Neural cell (in vitro differentiated cells): Measurements from ENCODE around the gene ZNRF2. TPM values are rescaled to one million over a fixed set of nuclear protein-coding genes. Genes with fewer than 3 reads are reported as not detected.

Experiments used
- H2AFZ ChIP-seq: fragments of 200-600, 300-800 bp; sonication (generic), shearing (Covaris generic); 2 replicates; pipeline ENCODE4 v1.6.0; 2014; ENCODE audit warnings: low read depth, mild to moderate bottlenecking, antibody characterized with exemption, low read length, moderate library complexity
- H3F3A ChIP-seq: fragments of 200-600 bp; shearing (Covaris generic); 2 replicates; pipeline ENCODE4 v1.6.1; 2016; ENCODE audit warnings: mild to moderate bottlenecking, moderate library complexity, mixed read lengths, antibody characterized with exemption, low read length; ENCODE audit not compliant: insufficient read depth, poor library complexity, severe bottlenecking
- H3K27ac ChIP-seq: fragments of 200-600, 300-800 bp; sonication (generic), shearing (Covaris generic); 2 replicates; pipeline ENCODE4 v1.5.1; 2014; ENCODE audit warnings: mild to moderate bottlenecking, low read length, moderate library complexity
- H3K27me3 ChIP-seq: fragments of 300-800, 200-600 bp; sonication (generic), shearing (Covaris generic); 2 replicates; pipeline ENCODE4 v1.6.0; 2014; ENCODE audit warnings: mild to moderate bottlenecking, low read depth, low read length, moderate library complexity; ENCODE audit not compliant: insufficient read depth
- H3K36me3 ChIP-seq: fragments of 300-800, 200-600 bp; sonication (generic), shearing (Covaris generic); 2 replicates; pipeline ENCODE4 v1.5.1; 2014; ENCODE audit warnings: mild to moderate bottlenecking, antibody characterized with exemption, low read length, moderate library complexity; ENCODE audit not compliant: insufficient read depth
- H3K4me2 ChIP-seq: fragments of 300-800, 200-600 bp; sonication (generic), shearing (Covaris generic); 2 replicates; pipeline ENCODE4 v1.6.0; 2014; ENCODE audit warnings: mild to moderate bottlenecking, low read length
- H3K4me3 ChIP-seq: fragments of 300-800, 200-600 bp; sonication (generic), shearing (Covaris generic); 2 replicates; pipeline ENCODE4 v1.5.1; 2014; ENCODE audit warnings: mild to moderate bottlenecking, low read length, moderate library complexity
- H3K79me2 ChIP-seq: fragments of 200-600 bp; shearing (Covaris generic); replicated peaks from 2 replicates; pipeline ENCODE4 v1.6.0; 2014; ENCODE audit warnings: mild to moderate bottlenecking, low read length, moderate library complexity; ENCODE audit not compliant: insufficient read depth
- H3K9ac ChIP-seq: fragments of 300-800, 200-600 bp; sonication (generic), shearing (Covaris generic); 2 replicates; pipeline ENCODE4 v1.6.1; 2016; ENCODE audit warnings: mild to moderate bottlenecking, low read length, mixed read lengths
- H3K9me2 ChIP-seq: fragments of 200-600 bp; shearing (Covaris generic); 2 replicates; pipeline ENCODE4 v1.6.1; 2016; ENCODE audit warnings: mild to moderate bottlenecking, low read length, mixed read lengths; ENCODE audit not compliant: insufficient read depth
- H3K9me3 ChIP-seq: fragments of 200-600, 300-800 bp; sonication (generic), shearing (Covaris generic); 2 replicates; pipeline ENCODE4 v1.6.1; 2016; ENCODE audit warnings: mild to moderate bottlenecking, mixed run types, low read length, moderate library complexity, mixed read lengths
- H4K20me1 ChIP-seq: fragments of 200-600 bp; shearing (Covaris generic); 2 replicates; pipeline ENCODE4 v1.6.1; 2016; ENCODE audit warnings: mild to moderate bottlenecking, mixed run types; ENCODE audit not compliant: insufficient read depth
- EP300 ChIP-seq: fragments of 450-650 bp; conservative IDR thresholded peaks from 2 replicates; pipeline ENCODE4 v1.6.1; 2014; ENCODE audit warnings: antibody characterized with exemption, mild to moderate bottlenecking, moderate library complexity; ENCODE audit not compliant: poor library complexity, severe bottlenecking
- EZH2 ChIP-seq: fragments of 200-600, 300-800 bp; shearing (Covaris generic), sonication (generic); IDR thresholded peaks from 2 replicates; pipeline ENCODE4 v1.6.1; 2014; ENCODE audit warnings: antibody characterized with exemption, low read length, borderline replicate concordance, mild to moderate bottlenecking; ENCODE audit not compliant: insufficient read depth, poor library complexity, severe bottlenecking
- MXI1 ChIP-seq: fragments of 450-650 bp; conservative IDR thresholded peaks from 2 replicates; pipeline ENCODE4 v1.6.1; 2014; ENCODE audit warnings: antibody characterized with exemption, mild to moderate bottlenecking; ENCODE audit not compliant: poor library complexity, severe bottlenecking
- POLR2AphosphoS5 ChIP-seq: IDR thresholded peaks from 2 replicates; pipeline ENCODE4 v1.6.1; 2012
- RAD21 ChIP-seq: fragments of 450-650 bp; conservative IDR thresholded peaks from 2 replicates; pipeline ENCODE4 v1.6.1; 2014; ENCODE audit warnings: antibody characterized with exemption, mild to moderate bottlenecking, moderate library complexity
- SMC3 ChIP-seq: fragments of 450-650 bp; conservative IDR thresholded peaks from 2 replicates; pipeline ENCODE4 v1.6.1; 2014; ENCODE audit warnings: antibody characterized with exemption, mild to moderate bottlenecking, moderate library complexity; ENCODE audit not compliant: poor library complexity
- TAF1 ChIP-seq: IDR thresholded peaks from 2 replicates; pipeline ENCODE4 v1.6.1; 2012; ENCODE audit warnings: low read depth
- polyA plus RNA-seq: library from polyadenylated mRNA; depleted of rRNA; stranded (reverse); fragments of >200 nt; gene quantifications from 2 replicates; pipeline ENCODE4 v1.2.3, GENCODE V29; 2014
- TF ChIP-seq, protein P1 (sequence below): fragments of 450-650 bp; IDR thresholded peaks from 2 replicates; pipeline ENCODE4 v1.5.1; 2014; ENCODE audit warnings: antibody characterized with exemption, mild to moderate bottlenecking, moderate library complexity; ENCODE audit not compliant: poor library complexity, severe bottlenecking
- TF ChIP-seq, protein P2 (sequence below): IDR thresholded peaks from 2 replicates; pipeline ENCODE4 v1.6.1; 2012; ENCODE audit warnings: borderline replicate concordance

ZNRF2 gene
- polyA plus RNA-seq, 1 donor from 2014 or later, result 12.2 TPM

DNA sequence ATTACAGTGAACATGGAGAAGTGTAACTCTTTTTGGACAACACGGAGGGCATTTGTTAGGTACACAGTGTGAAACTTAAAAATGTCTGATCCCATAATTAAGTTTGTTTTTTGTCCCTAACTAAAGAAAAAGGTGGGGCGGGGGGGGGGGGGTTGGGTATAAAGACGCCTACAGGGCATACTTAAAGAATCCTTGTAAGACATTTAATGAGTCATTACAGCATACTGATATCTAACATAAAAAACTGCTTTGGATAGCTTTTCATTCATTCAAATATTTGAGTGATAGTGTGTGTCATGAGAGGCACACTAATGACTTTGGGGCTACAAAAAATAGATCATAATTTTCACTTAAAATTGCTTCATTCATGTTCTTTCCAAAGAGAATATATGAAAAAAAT lies 31.2 kb downstream of the ZNRF2 start:
- Histone ChIP-seq H3K9me3 (no peaks in the 10 kb centered on the region), H3F3A (no peaks in the 10 kb centered on the region), H4K20me1 (no peaks in the 10 kb centered on the region), H2AFZ (no peak overlapping the region), H3K27ac (no peak overlapping the region), H3K9ac (no peak overlapping the region), H3K79me2 (peaks cover 6% of the 10 kb centered on the region), H3K9me2 (no peaks in the 10 kb centered on the region), H3K27me3 (no peaks in the 10 kb centered on the region), H3K4me3 (no peak overlapping the region), H3K36me3 (no peaks in the 10 kb centered on the region), H3K4me2 (no peak overlapping the region)
- TF ChIP-seq, protein P1, sequence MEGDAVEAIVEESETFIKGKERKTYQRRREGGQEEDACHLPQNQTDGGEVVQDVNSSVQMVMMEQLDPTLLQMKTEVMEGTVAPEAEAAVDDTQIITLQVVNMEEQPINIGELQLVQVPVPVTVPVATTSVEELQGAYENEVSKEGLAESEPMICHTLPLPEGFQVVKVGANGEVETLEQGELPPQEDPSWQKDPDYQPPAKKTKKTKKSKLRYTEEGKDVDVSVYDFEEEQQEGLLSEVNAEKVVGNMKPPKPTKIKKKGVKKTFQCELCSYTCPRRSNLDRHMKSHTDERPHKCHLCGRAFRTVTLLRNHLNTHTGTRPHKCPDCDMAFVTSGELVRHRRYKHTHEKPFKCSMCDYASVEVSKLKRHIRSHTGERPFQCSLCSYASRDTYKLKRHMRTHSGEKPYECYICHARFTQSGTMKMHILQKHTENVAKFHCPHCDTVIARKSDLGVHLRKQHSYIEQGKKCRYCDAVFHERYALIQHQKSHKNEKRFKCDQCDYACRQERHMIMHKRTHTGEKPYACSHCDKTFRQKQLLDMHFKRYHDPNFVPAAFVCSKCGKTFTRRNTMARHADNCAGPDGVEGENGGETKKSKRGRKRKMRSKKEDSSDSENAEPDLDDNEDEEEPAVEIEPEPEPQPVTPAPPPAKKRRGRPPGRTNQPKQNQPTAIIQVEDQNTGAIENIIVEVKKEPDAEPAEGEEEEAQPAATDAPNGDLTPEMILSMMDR, result no peak
- TF ChIP-seq EP300 (no peak), POLR2AphosphoS5 (no peak)

DNA sequence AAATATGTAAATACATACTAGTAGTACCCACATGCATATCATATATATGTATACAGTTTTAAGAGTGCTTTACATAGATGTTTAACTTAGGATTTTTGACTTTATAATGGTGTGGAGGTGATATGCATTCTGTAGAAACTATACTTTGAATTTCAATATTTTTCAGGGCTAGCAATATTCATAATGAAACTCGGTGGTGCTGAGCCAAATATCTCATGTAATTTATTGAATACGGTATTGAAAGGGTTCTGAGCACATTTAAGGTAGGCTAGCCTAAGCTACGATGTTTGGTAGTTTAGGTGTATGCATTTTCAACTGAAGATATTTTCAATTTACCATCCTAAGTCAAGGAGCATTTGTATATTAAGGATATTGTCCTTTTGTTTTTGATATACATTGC lies 36.0 kb downstream of the ZNRF2 start:
- no peaks in the 10 kb centered on the region for H3K27me3 ChIP-seq
- H3K27ac ChIP-seq, result no peak overlapping the region
- no peak overlapping the region for H3K4me2 ChIP-seq
- no peak overlapping the region for H3K4me3 ChIP-seq
- no peaks in the 10 kb centered on the region for H3K9me3 ChIP-seq
- H3K9me2 ChIP-seq, result no peaks in the 10 kb centered on the region
- H3K36me3 ChIP-seq, result no peaks in the 10 kb centered on the region
- H2AFZ ChIP-seq, result no peak overlapping the region
- peaks cover 6% of the 10 kb centered on the region for H3K79me2 ChIP-seq
- no peaks in the 10 kb centered on the region for H3F3A ChIP-seq
- H4K20me1 ChIP-seq, result no peaks in the 10 kb centered on the region
- TF ChIP-seq SMC3 (no peak), EP300 (no peak), MXI1 (no peak), TAF1 (no peak), RAD21 (no peak), EZH2 (no peak), POLR2AphosphoS5 (no peak)
- TF ChIP-seq, protein P1, result no peak
- TF ChIP-seq, protein P2, sequence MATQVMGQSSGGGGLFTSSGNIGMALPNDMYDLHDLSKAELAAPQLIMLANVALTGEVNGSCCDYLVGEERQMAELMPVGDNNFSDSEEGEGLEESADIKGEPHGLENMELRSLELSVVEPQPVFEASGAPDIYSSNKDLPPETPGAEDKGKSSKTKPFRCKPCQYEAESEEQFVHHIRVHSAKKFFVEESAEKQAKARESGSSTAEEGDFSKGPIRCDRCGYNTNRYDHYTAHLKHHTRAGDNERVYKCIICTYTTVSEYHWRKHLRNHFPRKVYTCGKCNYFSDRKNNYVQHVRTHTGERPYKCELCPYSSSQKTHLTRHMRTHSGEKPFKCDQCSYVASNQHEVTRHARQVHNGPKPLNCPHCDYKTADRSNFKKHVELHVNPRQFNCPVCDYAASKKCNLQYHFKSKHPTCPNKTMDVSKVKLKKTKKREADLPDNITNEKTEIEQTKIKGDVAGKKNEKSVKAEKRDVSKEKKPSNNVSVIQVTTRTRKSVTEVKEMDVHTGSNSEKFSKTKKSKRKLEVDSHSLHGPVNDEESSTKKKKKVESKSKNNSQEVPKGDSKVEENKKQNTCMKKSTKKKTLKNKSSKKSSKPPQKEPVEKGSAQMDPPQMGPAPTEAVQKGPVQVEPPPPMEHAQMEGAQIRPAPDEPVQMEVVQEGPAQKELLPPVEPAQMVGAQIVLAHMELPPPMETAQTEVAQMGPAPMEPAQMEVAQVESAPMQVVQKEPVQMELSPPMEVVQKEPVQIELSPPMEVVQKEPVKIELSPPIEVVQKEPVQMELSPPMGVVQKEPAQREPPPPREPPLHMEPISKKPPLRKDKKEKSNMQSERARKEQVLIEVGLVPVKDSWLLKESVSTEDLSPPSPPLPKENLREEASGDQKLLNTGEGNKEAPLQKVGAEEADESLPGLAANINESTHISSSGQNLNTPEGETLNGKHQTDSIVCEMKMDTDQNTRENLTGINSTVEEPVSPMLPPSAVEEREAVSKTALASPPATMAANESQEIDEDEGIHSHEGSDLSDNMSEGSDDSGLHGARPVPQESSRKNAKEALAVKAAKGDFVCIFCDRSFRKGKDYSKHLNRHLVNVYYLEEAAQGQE, result no peak
- H3K9ac ChIP-seq, result no peak overlapping the region
